IMR-90 (cell line): ENCODE measurements around the gene NDUFS5. TPM values are rescaled to one million over a fixed set of nuclear protein-coding genes. Genes with fewer than 3 reads are reported as not detected.

ENCODE experiments used
- ATAC-seq: fragments of 200-7000 bp; cut with Tn5 transposase; 2 replicates; pipeline ENCODE4 v1.9.1; 2020; ENCODE audit warnings: low read depth, mild to moderate bottlenecking, moderate library complexity
- BruUV-seq: library from RNA; stranded (reverse); fragments of 400-500 nt; replicated peaks from 2 replicates; lab custom pipeline; 2021; lab: Mats Ljungman, UMichigan
- CTCF ChIA-PET: fragments of 300-600 bp; formaldehyde crosslinking; extraction: SDS; loops from one replicate; lab custom pipeline; 2021; ENCODE audit warnings: antibody characterized with exemption; lab: Yijun Ruan, JAX
- POLR2A ChIA-PET: fragments of 300-600 bp; sonication (Branson Sonifier 250); formaldehyde crosslinking; loops from one replicate; lab custom pipeline; 2022; ENCODE audit warnings: antibody characterized with exemption; ENCODE audit not compliant: unreplicated experiment; lab: Charles Lee
- DNase-seq: peaks from one replicate; pipeline ENCODE4 v3.0.0; 2013
- H2AFZ ChIP-seq: replicated peaks from 2 replicates; pipeline ENCODE3; 2013; ENCODE audit warnings: low read length, mild to moderate bottlenecking; ENCODE audit not compliant: poor library complexity
- H2AK5ac ChIP-seq: 2 replicates; pipeline ENCODE4 v1.6.1; 2013; ENCODE audit warnings: low read depth, low read length, inconsistent platforms
- H2AK9ac ChIP-seq: replicated peaks from 2 replicates; pipeline ENCODE3; 2013; ENCODE audit warnings: mild to moderate bottlenecking, low read depth, low read length, moderate library complexity; ENCODE audit not compliant: poor library complexity
- H2BK120ac ChIP-seq: 2 replicates; pipeline ENCODE4 v1.6.1; 2013; ENCODE audit warnings: low read depth, low read length, inconsistent platforms
- H2BK15ac ChIP-seq: 3 replicates; pipeline ENCODE4 v1.6.1; 2013; ENCODE audit warnings: low read depth, low read length, inconsistent platforms
- H2BK20ac ChIP-seq: 2 replicates; pipeline ENCODE4 v1.6.1; 2013; ENCODE audit warnings: low read depth, mild to moderate bottlenecking, inconsistent platforms, low read length, moderate library complexity
- H2BK5ac ChIP-seq: 2 replicates; pipeline ENCODE4 v1.6.1; 2013; ENCODE audit warnings: mild to moderate bottlenecking, low read depth, low read length, inconsistent platforms; ENCODE audit not compliant: poor library complexity, severe bottlenecking
- H3K14ac ChIP-seq: replicated peaks from 2 replicates; pipeline ENCODE4 v1.6.1; 2013; ENCODE audit warnings: low read depth, low read length, inconsistent platforms
- H3K18ac ChIP-seq: 2 replicates; pipeline ENCODE4 v1.6.1; 2013; ENCODE audit warnings: low read depth, low read length, control low read depth
- H3K23ac ChIP-seq: 2 replicates; pipeline ENCODE4 v1.6.1; 2013; ENCODE audit warnings: low read depth, low read length, inconsistent platforms
- H3K27ac ChIP-seq: 2 replicates; pipeline ENCODE4 v1.5.1; 2013; ENCODE audit warnings: mild to moderate bottlenecking, control low read depth, low read length; ENCODE audit not compliant: insufficient read depth
- H3K27me3 ChIP-seq: 2 replicates; pipeline ENCODE4 v1.6.1; 2013; ENCODE audit warnings: low read length; ENCODE audit not compliant: control insufficient read depth, insufficient read depth
- H3K36me3 ChIP-seq: 2 replicates; pipeline ENCODE4 v1.6.1; 2013; ENCODE audit warnings: low read length, mixed read lengths; ENCODE audit not compliant: control insufficient read depth, insufficient read depth
- H3K4ac ChIP-seq: 2 replicates; pipeline ENCODE4 v1.6.1; 2013; ENCODE audit warnings: low read depth, low read length, inconsistent platforms
- H3K4me1 ChIP-seq: 2 replicates; pipeline ENCODE4 v1.6.1; 2013; ENCODE audit warnings: low read length, mixed read lengths; ENCODE audit not compliant: control insufficient read depth, insufficient read depth
- H3K4me2 ChIP-seq: 2 replicates; pipeline ENCODE4 v1.6.1; 2013; ENCODE audit warnings: low read depth, mild to moderate bottlenecking, control low read depth, low read length, moderate library complexity
- H3K4me3 ChIP-seq: 2 replicates; pipeline ENCODE4 v1.5.1; 2013; ENCODE audit warnings: low read depth, mild to moderate bottlenecking, control low read depth, low read length, moderate library complexity; ENCODE audit not compliant: insufficient read depth
- H3K56ac ChIP-seq: 2 replicates; pipeline ENCODE4 v1.6.1; 2013; ENCODE audit warnings: low read length, inconsistent platforms; ENCODE audit not compliant: insufficient read depth; ENCODE audit errors: extremely low read depth
- H3K79me1 ChIP-seq, 2 experiments: 2 replicates each; pipeline ENCODE4 v1.6.1; 2013; ENCODE audit warnings: low read length in 2 of 2, inconsistent platforms in 1 of 2, low read depth in 1 of 2
- H3K9ac ChIP-seq: 2 replicates; pipeline ENCODE4 v1.6.1; 2013; ENCODE audit warnings: low read depth, low read length, control low read depth
- H3K9me1 ChIP-seq: 2 replicates; pipeline ENCODE4 v1.6.1; 2013; ENCODE audit warnings: low read length, inconsistent platforms; ENCODE audit not compliant: insufficient read depth
- H3K9me3 ChIP-seq: 2 replicates; pipeline ENCODE4 v1.6.1; 2013; ENCODE audit warnings: low read length; ENCODE audit not compliant: control insufficient read depth, insufficient read depth
- H4K20me1 ChIP-seq: 2 replicates; pipeline ENCODE4 v1.6.1; 2013; ENCODE audit warnings: low read length, inconsistent platforms; ENCODE audit not compliant: insufficient read depth
- H4K5ac ChIP-seq: 2 replicates; pipeline ENCODE4 v1.6.1; 2013; ENCODE audit warnings: mild to moderate bottlenecking, low read depth, low read length, control low read depth
- H4K8ac ChIP-seq, 2 experiments: 2 replicates each; pipeline ENCODE4 v1.6.1; 2013; ENCODE audit warnings: low read depth in 2 of 2, low read length in 2 of 2, control low read depth in 1 of 2, inconsistent platforms in 1 of 2
- H4K91ac ChIP-seq: 2 replicates; pipeline ENCODE4 v1.6.1; 2013; ENCODE audit warnings: low read depth, low read length, inconsistent platforms; ENCODE audit not compliant: insufficient read depth
- BHLHE40 ChIP-seq: fragments of 150-350 bp; IDR thresholded peaks from 2 replicates; pipeline ENCODE4 v1.6.1; 2016; ENCODE audit warnings: mild to moderate bottlenecking, low read depth, low read length
- CEBPB ChIP-seq: IDR thresholded peaks from 2 replicates; pipeline ENCODE4 v1.6.1; 2012; ENCODE audit warnings: low read depth, low read length, improper control_type of control experiment
- FOS ChIP-seq: fragments of 150-350 bp; IDR thresholded peaks from 2 replicates; pipeline ENCODE4 v1.6.1; 2016; ENCODE audit warnings: low read depth, low read length
- MAZ ChIP-seq: IDR thresholded peaks from 2 replicates; pipeline ENCODE4 v1.6.1; 2012; ENCODE audit warnings: low read depth, mild to moderate bottlenecking, low read length, improper control_type of control experiment, moderate library complexity, borderline replicate concordance
- RCOR1 ChIP-seq: IDR thresholded peaks from 2 replicates; pipeline ENCODE4 v1.6.1; 2012; ENCODE audit warnings: mild to moderate bottlenecking, low read length, improper control_type of control experiment; ENCODE audit not compliant: insufficient replicate concordance
- RFX5 ChIP-seq: IDR thresholded peaks from 2 replicates; pipeline ENCODE4 v1.8.0; 2012; ENCODE audit warnings: low read depth, mild to moderate bottlenecking, low read length, moderate library complexity
- USF2 ChIP-seq: fragments of 150-350 bp; IDR thresholded peaks from 2 replicates; pipeline ENCODE4 v1.6.1; 2017; ENCODE audit warnings: mild to moderate bottlenecking, antibody characterized with exemption, low read length, low read depth
- WGBS, 2 experiments: methylation state at CpG; one replicate each; pipeline versions ENCODE4 v1.1.5 to v1.1.7; 2013; ENCODE audit warnings: missing lambda C conversion rate in 2 of 2; ENCODE audit not compliant: insufficient read length in 1 of 2; ENCODE audit errors: extremely low coverage in 2 of 2; 5-methylcytosine and 5-hydroxymethylcytosine counted together
- dilution Hi-C: fragments of 300-500 bp; cut with HindIII; formaldehyde crosslinking; loops from one replicate; pipeline ENCODE4 v1.14.3; 2018; ENCODE audit warnings: low sequenced_read_pairs; ENCODE audit not compliant: unreplicated experiment
- in situ Hi-C: fragments of 300-500 bp; cut with MboI; formaldehyde crosslinking; loops from 3 replicates; pipeline ENCODE4 v1.14.3; 2019; ENCODE audit warnings: low sequenced_read_pairs, inconsistent platforms, mixed read lengths
- intact Hi-C: fragments of 100-400 bp; cut with micrococcal nuclease; formaldehyde crosslinking; loops from 2 replicates; pipeline ENCODE4 v1.10.0; 2022
- polyA plus RNA-seq, 3 experiments: library from polyadenylated mRNA; depleted of rRNA; stranded (reverse); fragments of >200 nt; gene quantifications; 2 replicates each; pipeline ENCODE4 v1.2.3, GENCODE V29; 2012; ENCODE audit warnings: low replicate concordance in 1 of 3
- total RNA-seq: library from RNA; depleted of rRNA; stranded (reverse); fragments of >200 nt; gene quantifications from 2 replicates; pipeline ENCODE4 v1.2.3, GENCODE V29; 2012

The NDUFS5 gene
- total and polyA plus RNA-seq, 2 of the 4 experiments (the other 2 are of a cell fraction), result 645 to 1,092 TPM

GRCh38 chr1:39080269-39080826 lies 54.2 kb downstream of the NDUFS5 start:
- Histone ChIP-seq H3K36me3 (no peaks in the 10 kb centered on the region), H4K91ac (no peak overlapping the region), H2BK20ac (no peak overlapping the region), H2AK9ac (no peak overlapping the region), H3K18ac (no peak overlapping the region), H3K56ac (no peak overlapping the region), H3K23ac (no peak overlapping the region), H4K5ac (no peak overlapping the region), H4K8ac (no peak overlapping the region), H3K79me1 (no peaks in the 10 kb centered on the region), H2AK5ac (no peak overlapping the region), H2BK15ac (no peak overlapping the region), H3K4me1 (peaks cover 3% of the 10 kb centered on the region; the same call in 1 of the 2 replicates), H3K9ac (no peak overlapping the region), H3K9me3 (no peaks in the 10 kb centered on the region), H2BK5ac (no peak overlapping the region), H3K14ac (no peak overlapping the region), H3K27me3 (peaks cover 36% of the 10 kb centered on the region), H3K27ac (no peak overlapping the region), H3K9me1 (no peaks in the 10 kb centered on the region; the same call in 1 of the 2 replicates), H3K4ac (no peak overlapping the region), H3K4me2 (no peak overlapping the region), H4K20me1 (no peaks in the 10 kb centered on the region), H3K4me3 (no peak overlapping the region), H2AFZ (peak overlapping the region; percentile 59), H2BK120ac (no peak overlapping the region)
- BruUV-seq, result no TSS peak
- intact Hi-C loops (no loop called here), in situ Hi-C loops (no loop called here), dilution Hi-C loops (no loop called here)
- DNase-seq, result no peak
- 86% methylated on average over 7 of the region's 12 CpGs; no CpG with 5 or more reads in 1 of the 2 experiments for WGBS, 2 experiments
- TF ChIP-seq RCOR1 (no peak), CEBPB (no peak), RFX5 (no peak), USF2 (no peak), FOS (no peak), BHLHE40 (no peak), MAZ (no peak)
- POLR2A ChIA-PET, result no interaction called here
- no peak for ATAC-seq
- CTCF ChIA-PET, result no interaction called here
